SU-DHL-6 (cell line): ENCODE data around the gene SPATA16.

Experiments used
- CTCF ChIP-seq: fragments of 200-600 bp; sonication (generic); IDR thresholded peaks from one replicate; pipeline ENCODE4 v1.5.1; 2017; ENCODE audit warnings: antibody characterized with exemption, mild to moderate bottlenecking, low read length, moderate library complexity; ENCODE audit not compliant: insufficient read depth, poor library complexity, severe bottlenecking
- EZH2phosphoT487 ChIP-seq: fragments of 200-600 bp; sonication (generic), shearing (Covaris generic); conservative IDR thresholded peaks from 2 replicates; pipeline ENCODE4 v1.6.1; 2018; ENCODE audit warnings: mild to moderate bottlenecking, antibody characterized with exemption, low read length, moderate library complexity, mixed read lengths

GRCh38 chr3:173018758-173019157 is 122.3 kb downstream of the SPATA16 start:
- TF ChIP-seq CTCF (no peak), EZH2phosphoT487 (no peak)
